AG20443 (cell line): ENCODE data around the gene ANKRD45.
"Not testable (repeated sequence)": the region's sequence is repeated elsewhere in the genome, so short reads cannot be mapped to it uniquely, and the experiment has no call there.

Experiments used
- DNase-seq: peaks from one replicate; pipeline ENCODE4 v3.0.0; 2012; ENCODE audit warnings: low spot score, mixed read lengths

Gene ANKRD45

DNA sequence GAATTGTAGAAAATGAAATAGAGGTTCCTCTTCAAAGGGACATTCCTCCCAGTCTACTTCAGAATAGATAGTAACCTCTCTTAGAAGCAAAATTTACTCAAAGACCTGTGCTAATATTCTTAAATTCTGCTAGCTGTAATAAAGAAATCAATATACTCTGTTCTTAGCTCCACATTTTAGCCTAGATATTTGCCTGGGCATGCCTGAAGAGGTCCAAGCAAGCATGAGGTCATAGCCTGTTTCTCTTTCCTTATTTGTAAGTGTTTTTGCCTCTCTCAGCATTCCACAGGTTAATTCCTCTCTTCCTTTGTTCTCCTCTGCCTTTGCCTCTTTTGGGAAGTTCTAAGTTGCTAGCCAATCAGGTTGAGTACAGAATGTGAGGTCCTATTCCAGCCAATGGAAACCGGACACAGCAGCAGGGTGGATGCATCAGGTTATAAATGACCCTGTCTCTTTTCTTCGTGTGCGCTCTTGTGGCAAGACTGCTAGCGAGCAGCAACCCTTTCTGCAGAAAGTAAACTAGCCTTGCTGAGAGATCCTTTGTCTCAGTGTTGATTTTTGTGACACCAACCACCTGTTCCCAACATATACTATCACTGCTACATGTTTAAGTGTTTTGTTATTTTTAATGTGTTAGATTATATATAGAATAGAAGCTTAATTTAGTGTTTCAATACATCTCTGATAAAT is 27.1 kb downstream of the ANKRD45 start:
- not testable (repeated sequence) for DNase-seq

DNA sequence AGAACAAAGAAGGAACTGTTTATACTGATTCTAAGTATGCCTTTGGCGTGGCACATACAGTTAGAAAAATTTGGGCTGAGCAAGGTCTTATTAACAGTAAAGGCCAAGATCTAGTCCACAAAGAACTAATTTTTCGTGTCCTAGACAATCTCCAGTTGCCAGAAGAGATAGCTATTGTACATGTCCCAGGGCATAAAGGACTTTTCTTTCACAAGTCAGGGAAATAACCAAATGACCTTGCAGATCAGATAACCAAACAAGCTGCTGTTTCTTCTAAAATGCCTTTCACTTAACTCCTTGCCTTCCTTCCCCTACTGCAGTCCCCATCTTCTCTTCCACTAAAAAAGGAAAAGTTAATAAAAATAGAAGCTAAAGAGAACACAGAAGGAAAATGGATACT is 30.5 kb downstream of the ANKRD45 start:
- DNase-seq, result no peak

DNA sequence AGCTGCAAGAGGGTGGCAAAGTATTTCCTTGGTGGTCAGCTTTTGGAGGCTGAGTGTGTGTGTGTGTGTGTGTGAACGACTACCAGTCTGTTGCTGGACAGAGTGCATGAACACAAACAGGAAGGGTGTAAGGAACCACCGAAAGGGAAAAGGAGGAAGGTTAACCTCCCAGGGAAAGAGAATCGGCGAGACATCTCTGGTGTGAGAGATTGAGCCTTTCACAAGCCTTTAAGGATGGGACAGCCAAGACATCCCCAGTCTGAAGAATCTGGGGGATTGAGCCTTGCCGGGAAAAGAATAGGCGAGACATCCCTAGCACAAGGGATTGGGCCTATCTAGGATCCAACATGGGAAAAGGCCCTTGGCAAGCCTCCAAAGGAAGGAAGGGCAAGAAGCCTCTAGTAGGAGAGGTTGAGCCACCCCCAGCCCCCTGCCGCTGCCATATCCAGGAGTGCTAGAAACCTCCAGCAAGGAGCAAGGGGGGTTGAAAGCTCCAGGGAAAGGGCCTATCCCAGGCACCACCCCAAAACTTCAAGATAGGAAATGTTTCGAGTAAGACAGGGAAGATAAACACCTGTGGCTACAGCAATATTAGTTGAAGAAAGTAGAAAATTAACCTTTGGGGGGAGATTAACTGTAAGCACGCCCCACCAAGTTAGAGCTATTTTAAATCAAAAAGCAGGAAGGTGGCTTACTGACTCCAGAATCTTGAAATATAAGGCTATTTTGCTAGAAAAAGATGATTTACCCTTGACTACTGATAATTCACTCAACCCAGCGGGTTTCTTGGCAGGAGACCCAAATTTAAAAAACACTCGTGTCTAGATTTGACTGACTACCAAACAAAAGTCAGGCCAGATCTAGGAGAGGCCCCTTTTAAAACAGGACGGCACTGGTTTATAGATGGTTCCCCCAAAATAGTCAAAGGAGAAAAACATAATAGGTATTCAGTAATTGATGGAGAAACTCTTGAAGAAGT is 31.3 kb downstream of the ANKRD45 start:
- no peak for DNase-seq

DNA sequence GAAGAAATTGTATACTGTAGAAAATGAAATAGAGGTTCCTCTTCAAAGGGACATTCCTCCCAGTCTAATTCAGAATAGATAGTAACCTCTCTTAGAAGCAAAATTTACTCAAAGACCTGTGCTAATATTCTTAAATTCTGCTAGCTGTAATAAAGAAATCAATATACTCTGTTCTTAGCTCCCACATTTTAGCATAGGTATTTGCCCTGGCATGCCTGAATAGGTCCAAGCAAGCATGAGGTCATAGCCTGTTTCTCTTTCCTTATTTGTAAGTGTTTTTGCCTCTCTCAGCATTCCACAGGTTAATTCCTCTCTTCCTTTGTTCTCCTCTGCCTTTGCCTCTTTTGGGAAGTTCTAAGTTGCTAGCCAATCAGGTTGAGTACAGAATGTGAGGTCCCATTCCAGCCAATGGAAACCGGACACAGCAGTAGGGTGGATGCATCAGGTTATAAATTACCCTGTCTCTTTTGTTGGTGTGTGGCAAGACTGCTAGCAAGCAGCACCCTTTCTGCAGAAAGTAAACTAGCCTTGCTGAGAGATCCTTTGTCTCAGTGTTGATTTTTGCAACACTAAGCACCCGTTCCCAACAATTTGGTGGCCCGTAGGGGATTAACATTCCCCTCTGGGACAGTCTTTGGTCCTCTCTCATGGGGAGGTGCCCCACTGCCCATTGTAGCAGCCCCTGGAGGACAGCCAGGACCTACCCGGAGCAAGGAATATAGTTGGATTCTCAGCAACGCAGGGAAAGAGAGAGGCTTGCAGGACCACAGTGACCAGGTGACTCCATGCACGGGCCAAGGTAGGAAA is 32.2 kb downstream of the ANKRD45 start:
- DNase-seq, result not testable (repeated sequence)

DNA sequence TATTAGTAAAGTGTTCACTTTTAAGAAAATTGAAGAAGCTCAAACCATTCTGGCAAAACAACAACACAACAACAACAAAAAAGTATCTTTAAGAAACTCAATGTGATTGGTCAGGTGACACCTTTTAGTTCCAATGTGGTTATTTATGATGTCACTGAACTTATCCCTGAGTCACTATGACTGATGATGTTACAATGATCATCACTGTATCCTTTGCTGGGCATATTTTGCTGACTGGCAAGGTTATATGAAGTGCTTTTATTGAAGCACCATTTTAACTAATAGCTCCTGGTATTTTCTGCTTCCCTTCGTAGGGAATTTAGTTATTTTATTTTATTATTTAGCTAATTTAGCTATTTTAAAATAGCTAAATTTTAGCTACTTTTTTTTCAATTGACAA is 34.5 kb downstream of the ANKRD45 start, which contains the start of gene TEX50:
TSS of gene TEX50 (plus strand) at position 223 of the 400 bp plus-strand sequence. CDS start 184 bp downstream, outside the sequence.
- DNase-seq, result no peak

DNA sequence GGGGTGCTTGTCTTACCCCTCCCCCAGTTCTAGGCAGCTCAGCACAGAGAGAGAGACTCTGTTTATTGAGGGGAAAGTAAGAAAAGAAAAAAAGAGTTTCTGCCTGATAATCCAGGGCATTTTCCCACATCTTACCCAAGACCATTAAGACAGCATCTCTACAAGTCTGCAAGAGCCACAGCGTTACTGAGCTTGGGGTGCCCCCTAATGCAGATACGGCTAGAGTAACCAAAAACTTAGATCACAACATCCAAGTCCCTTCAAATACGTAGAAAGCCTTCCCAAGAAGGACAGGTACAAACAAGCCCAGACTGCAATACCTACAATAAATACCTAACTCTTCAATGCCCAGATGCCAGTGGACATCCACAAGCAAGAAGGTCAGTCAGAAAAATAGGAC is 40.8 kb downstream of the ANKRD45 start:
- DNase-seq, result no peak

DNA sequence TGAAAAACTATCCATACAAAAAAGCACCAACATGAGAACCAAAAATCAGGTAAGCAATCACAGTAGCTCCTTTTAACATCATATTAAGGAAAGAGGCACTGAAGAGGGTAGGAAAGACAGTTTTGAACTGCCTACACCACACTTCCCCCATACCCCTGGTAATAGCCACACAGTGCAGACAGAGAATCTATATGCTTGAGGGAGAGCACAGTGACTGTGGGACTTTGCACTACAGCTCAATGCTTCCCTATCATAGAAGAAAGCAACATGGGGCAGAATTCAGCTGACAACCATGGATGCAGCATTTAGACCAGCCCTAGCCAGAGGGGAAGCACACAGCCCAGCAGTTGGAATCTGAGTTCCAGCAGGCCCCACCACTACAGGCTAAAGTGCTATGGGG is 42.4 kb downstream of the ANKRD45 start:
- no peak for DNase-seq

DNA sequence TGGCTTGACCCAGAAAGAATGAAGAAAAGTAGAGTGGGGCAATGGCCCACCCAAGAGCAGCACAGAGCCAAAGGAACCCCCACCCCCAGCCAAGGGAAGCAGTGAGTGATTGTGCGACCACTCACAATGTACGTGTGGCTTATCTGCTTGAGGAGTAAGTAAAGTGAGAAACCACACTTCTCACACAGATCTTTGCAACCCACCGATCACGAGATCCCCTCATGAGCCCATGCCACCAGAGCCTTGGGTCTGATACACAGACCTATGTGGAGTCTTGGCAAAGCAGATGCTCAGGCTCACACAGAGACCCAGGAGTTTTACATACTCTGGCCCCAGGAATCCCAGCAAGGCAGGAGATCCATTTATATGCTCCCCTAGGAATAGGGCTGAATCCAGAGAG is 52.8 kb downstream of the ANKRD45 start:
- DNase-seq, result no peak

DNA sequence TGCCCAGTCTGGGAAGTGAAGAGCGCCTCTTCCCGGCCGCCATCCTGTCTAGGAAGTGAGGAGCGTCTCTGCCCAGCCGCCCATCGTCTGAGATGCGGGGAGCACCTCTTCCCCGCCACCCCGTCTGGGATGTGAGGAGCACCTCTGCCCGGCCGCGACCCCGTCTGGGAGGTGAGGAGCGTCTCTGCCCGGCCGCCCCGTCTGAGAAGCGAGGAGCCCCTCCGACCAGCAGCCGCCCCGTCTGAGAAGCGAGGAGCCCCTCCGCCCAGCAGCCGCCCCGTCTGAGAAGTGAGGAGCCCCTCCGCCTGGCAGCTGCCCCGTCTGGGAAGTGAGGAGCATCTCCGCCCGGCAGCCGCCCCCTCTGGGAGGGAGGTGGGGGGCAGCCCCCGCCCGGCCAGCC is 56.6 kb downstream of the ANKRD45 start:
- not testable (repeated sequence) for DNase-seq

DNA sequence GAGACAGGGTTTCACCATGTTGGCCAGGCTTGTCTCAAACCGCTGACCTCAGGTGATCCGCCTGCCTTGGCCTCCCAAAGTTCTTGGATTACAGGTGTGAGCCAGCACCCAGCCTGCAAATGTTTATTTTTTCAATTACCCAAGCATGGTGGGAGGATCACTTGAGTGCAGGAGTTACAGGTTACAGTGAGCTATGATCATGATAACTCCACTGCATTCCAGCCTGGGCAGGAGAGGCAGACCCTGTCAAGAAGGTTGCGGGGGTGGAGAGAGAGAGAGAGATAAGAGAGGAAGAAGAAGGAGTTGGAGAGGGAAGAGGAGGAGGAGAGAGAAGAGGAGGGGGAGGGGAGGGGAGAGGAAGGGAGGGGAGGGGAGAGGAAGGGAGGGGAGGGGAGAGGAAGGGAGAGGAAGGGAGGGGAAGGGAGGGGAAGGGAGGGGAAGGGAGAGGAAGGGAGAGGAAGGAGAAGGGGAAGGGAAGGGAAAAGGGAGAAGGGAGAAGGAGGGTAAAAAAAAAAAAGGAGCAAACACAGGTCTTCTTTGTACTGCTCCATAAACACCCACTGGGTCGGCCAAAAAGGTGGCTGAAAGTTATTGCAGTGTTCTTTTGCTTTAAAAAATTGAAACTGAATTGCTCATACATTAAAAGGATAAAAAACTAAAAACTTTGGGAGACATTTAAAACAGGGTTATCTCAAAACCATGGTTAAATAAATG is 61.0 kb downstream of the ANKRD45 start:
- DNase-seq, result no peak

DNA sequence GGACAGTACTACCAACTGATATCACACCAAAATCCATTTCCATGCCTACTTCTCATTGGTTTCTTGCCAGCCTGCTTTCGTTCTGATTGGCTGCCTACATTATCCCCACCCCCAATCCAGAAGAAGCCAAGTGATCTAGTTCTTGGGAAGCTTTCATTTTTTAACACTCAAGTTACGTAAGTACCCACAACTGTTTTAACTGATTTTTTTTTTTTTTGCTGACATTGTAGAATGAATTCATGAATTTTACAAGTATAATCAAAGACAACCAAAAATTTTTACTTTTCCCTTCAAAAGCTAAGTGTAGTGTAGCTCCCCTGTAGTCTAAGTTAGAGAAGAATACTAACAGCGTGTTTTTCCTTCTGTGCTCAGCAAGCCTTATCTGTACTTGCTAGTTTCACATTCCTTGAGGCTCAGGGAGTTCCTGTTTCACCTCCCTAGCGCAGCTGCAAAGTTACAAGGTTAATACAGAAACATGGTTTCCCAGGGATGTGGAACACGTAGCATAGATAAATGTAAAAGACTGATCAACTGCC is 66.5 kb downstream of the ANKRD45 start, which contains the start of gene SLC9C2:
TSS of gene SLC9C2 (minus strand) at position 17 of the 536 bp plus-strand sequence. CDS start 1,296 bp downstream, outside the sequence.
- peak; percentile 8 for DNase-seq

DNA sequence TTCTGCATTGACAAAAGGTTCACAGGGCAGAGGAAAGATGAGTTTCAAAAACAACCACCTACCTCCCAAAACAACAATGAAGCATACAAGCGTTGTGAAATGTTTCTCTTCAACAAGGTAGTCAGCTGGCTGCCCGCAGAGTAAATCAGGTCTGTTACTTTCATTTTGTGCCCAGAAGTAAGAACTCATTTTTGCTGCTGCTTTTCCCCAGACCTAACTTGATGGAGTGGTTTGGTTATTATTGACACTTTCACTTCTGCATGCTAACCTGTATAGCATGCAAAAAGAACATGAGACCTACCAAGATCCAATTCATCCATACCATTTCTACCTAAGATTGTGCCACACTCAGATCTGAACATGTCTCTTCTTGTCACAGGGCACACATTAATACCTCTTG is 68.1 kb downstream of the ANKRD45 start:
- no peak for DNase-seq

DNA sequence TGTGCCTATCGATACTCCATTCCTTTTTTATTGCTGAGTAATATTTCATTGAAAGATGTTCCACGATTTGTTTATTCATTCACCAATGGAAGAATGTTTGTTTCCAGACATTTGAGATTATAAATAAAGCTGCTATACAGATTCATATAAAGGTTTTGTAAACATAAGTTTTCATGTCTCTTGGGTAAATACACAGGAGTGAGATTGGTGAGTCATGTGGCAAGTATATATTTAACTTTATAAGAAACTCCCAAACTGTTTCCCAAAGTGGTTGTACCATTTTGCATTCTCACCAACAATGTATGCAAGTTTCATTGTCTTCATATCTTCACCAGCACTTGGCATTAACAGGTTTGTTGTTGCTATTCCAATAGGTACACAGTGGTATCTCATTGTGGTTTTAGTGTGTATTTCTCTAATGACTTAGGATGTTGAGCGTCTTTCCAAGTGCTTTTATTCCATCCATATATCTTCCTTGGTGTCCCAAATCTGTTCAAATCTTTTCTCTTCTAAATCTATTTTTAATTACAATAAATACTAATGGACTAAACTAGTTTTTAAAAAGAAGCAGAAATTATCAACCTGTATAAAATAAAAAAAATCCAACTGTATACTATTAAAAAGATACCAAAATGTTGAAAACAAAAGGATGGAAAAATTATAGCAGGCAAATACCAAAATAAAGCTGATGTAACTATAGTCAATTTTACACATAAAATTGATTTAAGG is 73.4 kb downstream of the ANKRD45 start:
- DNase-seq, result no peak

DNA sequence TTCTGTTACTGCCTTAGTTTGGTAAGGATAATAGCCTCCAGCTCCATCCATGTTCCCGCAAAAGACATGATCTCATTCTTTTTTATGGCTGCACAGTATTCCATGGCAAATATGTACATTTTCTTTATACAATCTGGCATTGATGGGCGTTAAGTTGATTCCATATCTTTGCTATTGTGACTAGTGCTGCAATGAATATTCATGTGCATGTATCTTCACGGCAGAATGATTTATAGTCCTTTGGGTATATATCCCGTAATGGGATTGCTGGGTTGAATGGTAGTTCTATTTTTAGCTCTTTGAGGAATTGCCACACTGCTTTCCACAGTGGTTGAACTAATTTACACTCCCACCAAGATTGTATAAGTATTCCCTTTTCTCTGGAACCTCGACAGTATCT is 78.5 kb downstream of the ANKRD45 start:
- DNase-seq, result not testable (repeated sequence)

DNA sequence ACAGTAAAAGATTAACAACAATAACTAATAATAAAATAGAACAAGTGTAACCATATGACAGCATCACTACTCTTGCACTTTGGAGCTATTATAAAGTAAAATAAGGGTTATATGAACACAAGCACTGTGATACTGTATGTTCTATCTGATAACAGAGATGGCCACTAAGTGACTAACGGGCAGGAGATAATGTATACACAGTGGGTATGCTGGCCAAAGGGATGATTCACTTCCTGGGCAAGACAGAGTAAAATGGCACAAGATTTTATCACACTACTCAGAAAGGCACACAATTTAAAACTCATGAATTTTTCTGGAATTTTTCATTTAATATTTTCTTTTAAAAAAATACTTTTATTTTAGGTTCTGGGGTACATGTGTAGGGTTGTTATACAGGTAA is 79.1 kb downstream of the ANKRD45 start:
- DNase-seq, result no peak

DNA sequence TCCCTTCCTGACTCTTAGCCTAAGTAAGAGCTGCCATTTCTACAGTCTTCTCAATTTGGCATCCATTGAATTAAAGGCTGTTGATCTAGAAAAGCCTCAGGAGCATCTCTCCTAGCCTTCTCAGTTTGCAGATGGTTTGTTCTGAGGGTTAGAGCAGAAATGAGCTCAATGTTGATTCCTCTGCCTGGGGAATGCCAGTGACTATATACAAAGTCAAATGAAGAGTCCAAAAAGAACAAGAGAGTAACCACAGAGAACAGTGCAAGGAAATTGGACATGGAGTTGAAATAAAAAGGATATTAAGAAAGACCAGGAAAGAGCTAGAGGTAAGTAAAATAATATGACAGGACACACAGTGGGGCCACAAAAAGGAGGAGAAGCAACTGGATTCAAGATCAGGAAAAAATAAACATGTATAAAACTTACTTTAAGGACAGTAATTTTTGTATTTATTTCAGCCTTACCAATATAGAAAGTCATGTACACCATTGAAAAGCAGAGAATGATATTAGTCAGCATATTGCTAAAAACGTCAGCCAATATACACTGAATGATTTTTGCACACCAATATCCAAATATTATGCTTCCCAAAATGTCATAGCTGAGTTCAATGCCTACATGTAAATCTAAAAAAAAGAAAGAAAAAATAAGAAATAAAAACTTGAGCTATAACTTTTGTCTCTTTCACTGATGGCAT is 88.1 kb downstream of the ANKRD45 start:
- no peak for DNase-seq

DNA sequence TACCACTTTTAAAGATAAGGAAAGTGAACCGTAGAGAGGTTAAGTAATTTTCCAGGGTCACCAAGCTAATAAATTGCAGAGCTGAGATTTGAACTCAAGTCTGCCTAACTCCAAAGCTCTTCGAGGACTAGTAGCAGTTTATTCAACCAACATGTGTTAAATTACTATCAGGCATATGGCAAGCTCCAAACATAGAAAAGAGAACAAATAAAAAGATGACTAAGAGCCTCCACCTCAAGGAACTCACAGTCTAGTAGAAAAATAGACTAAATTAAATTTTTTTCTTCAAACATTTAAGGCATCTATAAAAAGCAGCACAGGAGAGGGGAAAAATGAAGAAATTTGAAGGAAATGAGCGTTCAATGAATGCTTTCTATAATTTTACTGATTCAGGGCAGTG is 89.0 kb downstream of the ANKRD45 start:
- DNase-seq, result no peak

DNA sequence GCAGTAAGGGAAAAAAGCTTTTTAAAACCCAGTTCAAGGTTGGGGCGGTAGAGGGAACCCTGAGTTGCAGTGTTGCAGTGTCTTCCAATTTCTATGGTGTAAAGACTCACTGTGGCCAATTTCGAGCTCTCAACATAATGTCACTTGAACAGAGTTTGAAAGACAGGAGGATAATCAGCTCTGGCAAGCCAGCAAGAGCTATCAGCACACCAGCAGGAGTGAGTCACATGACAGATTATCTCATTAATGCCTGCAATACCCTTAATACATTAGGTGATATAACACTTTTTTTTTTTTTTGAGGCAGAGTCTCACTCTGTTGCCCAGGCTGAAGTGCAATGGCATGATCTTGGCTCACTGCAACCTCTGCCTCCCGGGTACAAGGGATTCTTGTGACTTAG is 89.6 kb downstream of the ANKRD45 start:
- no peak for DNase-seq

DNA sequence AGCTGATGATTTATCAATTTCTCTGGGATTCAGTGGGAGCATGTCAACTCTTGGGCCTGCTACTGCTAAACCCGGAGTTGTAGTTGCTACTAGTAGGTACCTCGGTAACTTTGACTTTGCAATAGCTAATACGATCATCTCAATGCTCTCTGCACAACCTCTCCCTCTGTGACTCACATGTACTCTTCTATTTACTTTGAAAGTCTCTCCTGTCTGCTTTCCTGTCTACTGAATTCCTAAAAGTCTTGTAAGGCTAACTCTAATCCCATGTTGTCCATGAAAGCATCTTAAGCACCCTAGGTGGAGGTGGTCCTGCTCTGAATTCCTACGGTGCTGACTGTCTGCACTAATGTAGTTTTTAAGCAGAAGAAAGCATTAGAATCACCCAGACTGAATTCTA is 96.1 kb downstream of the ANKRD45 start:
- DNase-seq, result no peak
